Activated CD4-positive, alpha-beta memory T cell treated with anti-CD3 and anti-CD28 coated beads, Interleukin-2, amount 10 ng/mL, durations not matched to agents 7 days and 5 days (primary cell): ENCODE data around the gene BTN2A1. TPM values are rescaled to one million over a fixed set of nuclear protein-coding genes. Genes with fewer than 3 reads are reported as not detected.
"Not testable (repeated sequence)": the region's sequence is repeated elsewhere in the genome, so short reads cannot be mapped to it uniquely, and the experiment has no call there.

ENCODE experiments used
- CTCF ChIA-PET: fragments of 350-600 bp; sonication (Branson Sonifier 250); formaldehyde crosslinking; loops from one replicate; lab custom pipeline; 2021; ENCODE audit warnings: antibody characterized with exemption, inconsistent platforms; lab: Charles Lee
- POLR2A ChIA-PET: fragments of 350-600 bp; sonication (Branson Sonifier 250); formaldehyde crosslinking; loops from one replicate; lab custom pipeline; 2021; ENCODE audit warnings: antibody characterized with exemption; lab: Charles Lee
- DNase-seq: peaks from one replicate; pipeline ENCODE4 v3.0.0-alpha.2; 2020
- H3K27ac Mint-ChIP-seq: one replicate; pipeline ENCODE4 v1.8.0; 2021; ENCODE audit warnings: mild to moderate bottlenecking, mixed read lengths
- H3K27me3 Mint-ChIP-seq: one replicate; pipeline ENCODE4 v1.8.0; 2021; ENCODE audit warnings: mixed read lengths
- H3K36me3 Mint-ChIP-seq: one replicate; pipeline ENCODE4 v1.8.0; 2021; ENCODE audit warnings: low read depth, mixed read lengths
- H3K4me1 Mint-ChIP-seq: one replicate; pipeline ENCODE4 v1.8.0; 2021; ENCODE audit warnings: mixed read lengths
- H3K4me3 Mint-ChIP-seq: one replicate; pipeline ENCODE4 v1.8.0; 2021; ENCODE audit warnings: mild to moderate bottlenecking, mixed read lengths
- H3K9me3 Mint-ChIP-seq: one replicate; pipeline ENCODE4 v1.8.0; 2021; ENCODE audit warnings: mixed read lengths
- total RNA-seq, 2 experiments: library from RNA; stranded (reverse); gene quantifications; one replicate each; pipeline ENCODE4 v1.2.3, GENCODE V29; 2021

BTN2A1 gene
- total RNA-seq, 2 experiments from 2014 or later, result 28.2 to 31.0 TPM

- not testable (repeated sequence) for H3K9me3 Mint-ChIP-seq, DNase-seq, H3K27me3 Mint-ChIP-seq, H3K4me3 Mint-ChIP-seq
- H3K4me1 Mint-ChIP-seq, result peaks cover 71% of the 10 kb centered on the region
- H3K36me3 Mint-ChIP-seq, result peaks cover 81% of the 10 kb centered on the region
- POLR2A ChIA-PET, result interaction anchor here (1.9 kb wide), 1 partner anchor 13 kb away, joined by 5 read pairs; no protein-coding TSS in a partner anchor
- H3K27ac Mint-ChIP-seq, result peak overlapping the region; percentile 22
- CTCF ChIA-PET, result interaction anchor here (1.1 to 1.6 kb wide), 2 partner anchors 108 to 120 kb away, joined by 3 read pairs; no protein-coding TSS in a partner anchor
Observed at GRCh38 chr6:26461353-26461752, 3.6 kb downstream of the BTN2A1 start.

- ChIA-PET CTCF (interaction anchor here (0.6 to 1.0 kb wide), 3 partner anchors 10 to 680 kb away, joined by 3 read pairs; partner anchors contain the start of gene HMGN4), POLR2A (interaction anchor here (1.1 kb wide), 1 partner anchor 9 kb away, joined by 3 read pairs; no protein-coding TSS in a partner anchor)
- H3K36me3 Mint-ChIP-seq, result peaks cover 96% of the 10 kb centered on the region
- H3K4me3 Mint-ChIP-seq, result no peak overlapping the region
- peaks cover 50% of the 10 kb centered on the region for H3K4me1 Mint-ChIP-seq
- no peak overlapping the region for H3K27ac Mint-ChIP-seq
- H3K9me3 Mint-ChIP-seq, result no peaks in the 10 kb centered on the region
- H3K27me3 Mint-ChIP-seq, result no peaks in the 10 kb centered on the region
- DNase-seq, result no peak
Observed at GRCh38 chr6:26464014-26464413, 6.3 kb downstream of the BTN2A1 start.

GRCh38 chr6:26464416-26465131, 6.8 kb downstream of the BTN2A1 start:
- H3K9me3 Mint-ChIP-seq, result no peaks in the 10 kb centered on the region
- H3K27me3 Mint-ChIP-seq, result no peaks in the 10 kb centered on the region
- POLR2A ChIA-PET, result interaction anchor here (0.9 to 1.1 kb wide), 3 partner anchors 8 to 25 kb away, joined by 3 read pairs; no protein-coding TSS in a partner anchor
- DNase-seq, result no peak
- H3K36me3 Mint-ChIP-seq, result peaks cover 95% of the 10 kb centered on the region
- no peak overlapping the region for H3K4me3 Mint-ChIP-seq
- H3K4me1 Mint-ChIP-seq, result peaks cover 45% of the 10 kb centered on the region
- CTCF ChIA-PET, result interaction anchor here (0.6 to 1.0 kb wide), 3 partner anchors 10 to 679 kb away, joined by 3 read pairs; partner anchors contain the start of gene HMGN4
- H3K27ac Mint-ChIP-seq, result peak overlapping the region; percentile 0

- no peak overlapping the region for H3K4me3 Mint-ChIP-seq
- ChIA-PET POLR2A (no interaction called here), CTCF (no interaction called here)
- no peaks in the 10 kb centered on the region for H3K27me3 Mint-ChIP-seq
- peaks cover 92% of the 10 kb centered on the region for H3K36me3 Mint-ChIP-seq
- no peak for DNase-seq
- peaks cover 33% of the 10 kb centered on the region for H3K4me1 Mint-ChIP-seq
- H3K27ac Mint-ChIP-seq, result no peak overlapping the region
- H3K9me3 Mint-ChIP-seq, result no peaks in the 10 kb centered on the region
Observed at GRCh38 chr6:26465776-26466175, 8.0 kb downstream of the BTN2A1 start.

- Mint-ChIP-seq H3K27me3 (no peaks in the 10 kb centered on the region), H3K4me3 (no peak overlapping the region), H3K9me3 (peaks cover 7% of the 10 kb centered on the region), H3K36me3 (peaks cover 90% of the 10 kb centered on the region), H3K27ac (no peak overlapping the region), H3K4me1 (peaks cover 26% of the 10 kb centered on the region)
- no peak for DNase-seq
- ChIA-PET POLR2A (no interaction called here), CTCF (no interaction called here)
Observed at GRCh38 chr6:26468829-26469228, 11.1 kb downstream of the BTN2A1 start.

GRCh38 chr6:26470643-26471042, 12.9 kb downstream of the BTN2A1 start:
- no peak overlapping the region for H3K4me3 Mint-ChIP-seq
- peaks cover 75% of the 10 kb centered on the region for H3K36me3 Mint-ChIP-seq
- POLR2A ChIA-PET, result interaction anchor here (1.4 kb wide), 1 partner anchor 24 kb away, joined by 3 read pairs; no protein-coding TSS in a partner anchor
- DNase-seq, result no peak
- H3K27ac Mint-ChIP-seq, result no peak overlapping the region
- CTCF ChIA-PET, result no interaction called here
- H3K9me3 Mint-ChIP-seq, result peaks cover 7% of the 10 kb centered on the region
- H3K27me3 Mint-ChIP-seq, result no peaks in the 10 kb centered on the region
- H3K4me1 Mint-ChIP-seq, result peaks cover 27% of the 10 kb centered on the region

- DNase-seq, result no peak
- Mint-ChIP-seq H3K27me3 (no peaks in the 10 kb centered on the region), H3K9me3 (peaks cover 7% of the 10 kb centered on the region), H3K27ac (peak overlapping the region; percentile 38), H3K36me3 (peaks cover 68% of the 10 kb centered on the region), H3K4me1 (peaks cover 35% of the 10 kb centered on the region), H3K4me3 (no peak overlapping the region)
- POLR2A ChIA-PET, result interaction anchor here (1.0 to 3.8 kb wide), 7 partner anchors 7 to 256 kb away, joined by 3 to 32 read pairs (median 4); a partner anchor contains a TSS
- CTCF ChIA-PET, result interaction anchor here (0.8 kb wide), 1 partner anchor 97 kb away, joined by 3 read pairs; no protein-coding TSS in a partner anchor
Observed at GRCh38 chr6:26471970-26472369, 14.2 kb downstream of the BTN2A1 start.

GRCh38 chr6:26472549-26473290, 15.0 kb downstream of the BTN2A1 start:
- DNase-seq, result no peak
- Mint-ChIP-seq H3K36me3 (peaks cover 61% of the 10 kb centered on the region), H3K9me3 (peaks cover 7% of the 10 kb centered on the region), H3K4me1 (peaks cover 36% of the 10 kb centered on the region), H3K27me3 (no peaks in the 10 kb centered on the region), H3K4me3 (peak overlapping the region; percentile 99), H3K27ac (peak overlapping the region; percentile 100)
- ChIA-PET POLR2A (interaction anchor here (0.6 to 3.8 kb wide), 21 partner anchors 8 to 1420 kb away, joined by 3 to 52 read pairs (median 7); partner anchors contain the start of genes BTN3A3 and HMGN4), CTCF (interaction anchor here (0.8 to 1.5 kb wide), 4 partner anchors 13 to 123 kb away, joined by 3 to 8 read pairs (median 4); no protein-coding TSS in a partner anchor)

- DNase-seq, result no peak
- Mint-ChIP-seq H3K27ac (peak overlapping the region; percentile 100), H3K36me3 (peaks cover 56% of the 10 kb centered on the region), H3K4me3 (peak overlapping the region; percentile 99), H3K9me3 (peaks cover 7% of the 10 kb centered on the region), H3K4me1 (peaks cover 36% of the 10 kb centered on the region), H3K27me3 (no peaks in the 10 kb centered on the region)
- ChIA-PET POLR2A (interaction anchor here (0.6 to 3.8 kb wide), 37 partner anchors 9 to 1420 kb away, joined by 3 to 52 read pairs (median 6); partner anchors contain the start of genes BTN2A1, BTN3A3 and HMGN4), CTCF (interaction anchor here (0.6 to 1.7 kb wide), 8 partner anchors 12 to 132 kb away, joined by 3 to 11 read pairs (median 4); partner anchors contain the start of gene HMGN4)
Observed at GRCh38 chr6:26473429-26473757, 15.6 kb downstream of the BTN2A1 start.

- H3K27ac Mint-ChIP-seq, result peak overlapping the region; percentile 100
- ChIA-PET CTCF (interaction anchor here (0.6 to 1.7 kb wide), 12 partner anchors 9 to 132 kb away, joined by 3 to 11 read pairs (median 4); partner anchors contain the start of gene HMGN4), POLR2A (interaction anchor here (0.6 to 3.8 kb wide), 52 partner anchors 9 to 1419 kb away, joined by 3 to 52 read pairs (median 4); partner anchors contain the start of genes BTN2A1, BTN2A2, BTN3A3 and HMGN4)
- peaks cover 7% of the 10 kb centered on the region for H3K9me3 Mint-ChIP-seq
- peaks cover 55% of the 10 kb centered on the region for H3K36me3 Mint-ChIP-seq
- H3K4me1 Mint-ChIP-seq, result peaks cover 36% of the 10 kb centered on the region
- H3K27me3 Mint-ChIP-seq, result no peaks in the 10 kb centered on the region
- peak; percentile 86 for DNase-seq
- H3K4me3 Mint-ChIP-seq, result peak overlapping the region; percentile 99
Observed at GRCh38 chr6:26473758-26474438, 16.1 kb downstream of the BTN2A1 start.

GRCh38 chr6:26474439-26474881, 16.7 kb downstream of the BTN2A1 start:
- Mint-ChIP-seq H3K4me1 (peaks cover 36% of the 10 kb centered on the region), H3K27me3 (no peaks in the 10 kb centered on the region), H3K4me3 (peak overlapping the region; percentile 99), H3K27ac (peak overlapping the region; percentile 100), H3K9me3 (peaks cover 7% of the 10 kb centered on the region), H3K36me3 (peaks cover 51% of the 10 kb centered on the region)
- POLR2A ChIA-PET, result interaction anchor here (0.6 to 3.8 kb wide), 44 partner anchors 12 to 1333 kb away, joined by 3 to 52 read pairs (median 4); partner anchors contain the start of genes BTN2A1, BTN2A2, BTN3A3 and HMGN4
- DNase-seq, result no peak
- CTCF ChIA-PET, result interaction anchor here (0.6 to 1.7 kb wide), 9 partner anchors 10 to 133 kb away, joined by 3 to 11 read pairs (median 5); partner anchors contain the start of gene HMGN4
